Nephron progenitor cell (in vitro differentiated cells): Measurements from ENCODE around the gene FASN.
A peak's percentile ranks its signal among the peaks of the same experiment; 100 is the strongest.

Experiments
- DNase-seq: peaks from one replicate; pipeline ENCODE4 v3.0.0; 2021
- H3K27ac Mint-ChIP-seq: 2 replicates; pipeline ENCODE4 v1.8.0; 2021; ENCODE audit warnings: mild to moderate bottlenecking, moderate library complexity, mixed read lengths
- H3K27me3 Mint-ChIP-seq: 2 replicates; pipeline ENCODE4 v1.8.0; 2021; ENCODE audit warnings: mild to moderate bottlenecking, low read depth, mixed read lengths; ENCODE audit not compliant: poor library complexity
- H3K36me3 Mint-ChIP-seq: 2 replicates; pipeline ENCODE4 v1.8.0; 2021; ENCODE audit warnings: low read depth, mixed read lengths
- H3K4me1 Mint-ChIP-seq: 2 replicates; pipeline ENCODE4 v1.8.0; 2021; ENCODE audit warnings: mixed read lengths
- H3K4me3 Mint-ChIP-seq: 2 replicates; pipeline ENCODE4 v1.8.0; 2021; ENCODE audit warnings: mild to moderate bottlenecking, moderate library complexity, mixed read lengths
- H3K9me3 Mint-ChIP-seq: 2 replicates; pipeline ENCODE4 v1.8.0; 2021; ENCODE audit warnings: mild to moderate bottlenecking, moderate library complexity, mixed read lengths
- TF ChIP-seq, protein P1 (sequence below): fragments of 200-600 bp; sonication (generic); IDR thresholded peaks from 2 replicates; pipeline ENCODE4 v1.5.0; 2021; ENCODE audit warnings: antibody characterized with exemption

FASN gene

DNA sequence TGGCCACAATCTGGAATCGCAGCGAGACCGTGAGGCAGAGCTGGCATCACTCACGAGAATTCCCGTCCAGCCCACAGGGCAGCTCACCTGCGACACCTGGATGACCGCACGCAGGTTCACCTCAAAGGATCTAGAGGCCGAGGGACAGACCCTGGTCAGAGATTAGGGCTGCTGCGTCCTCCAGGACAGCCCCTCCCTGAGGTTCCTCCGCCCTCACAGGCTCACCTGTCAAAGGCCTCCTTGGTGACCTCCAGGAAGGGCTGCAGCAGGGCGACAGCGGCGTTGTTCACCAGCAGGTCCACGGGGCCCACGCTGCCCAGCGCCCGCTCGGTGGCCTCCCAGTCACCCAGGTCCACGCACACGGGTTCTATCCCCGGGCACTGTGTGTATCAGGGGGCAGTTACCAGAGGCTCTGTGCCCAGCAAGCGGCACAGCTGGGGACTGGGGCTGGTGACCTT is 61.4 kb downstream of the FASN start:
- TF ChIP-seq, protein P1, sequence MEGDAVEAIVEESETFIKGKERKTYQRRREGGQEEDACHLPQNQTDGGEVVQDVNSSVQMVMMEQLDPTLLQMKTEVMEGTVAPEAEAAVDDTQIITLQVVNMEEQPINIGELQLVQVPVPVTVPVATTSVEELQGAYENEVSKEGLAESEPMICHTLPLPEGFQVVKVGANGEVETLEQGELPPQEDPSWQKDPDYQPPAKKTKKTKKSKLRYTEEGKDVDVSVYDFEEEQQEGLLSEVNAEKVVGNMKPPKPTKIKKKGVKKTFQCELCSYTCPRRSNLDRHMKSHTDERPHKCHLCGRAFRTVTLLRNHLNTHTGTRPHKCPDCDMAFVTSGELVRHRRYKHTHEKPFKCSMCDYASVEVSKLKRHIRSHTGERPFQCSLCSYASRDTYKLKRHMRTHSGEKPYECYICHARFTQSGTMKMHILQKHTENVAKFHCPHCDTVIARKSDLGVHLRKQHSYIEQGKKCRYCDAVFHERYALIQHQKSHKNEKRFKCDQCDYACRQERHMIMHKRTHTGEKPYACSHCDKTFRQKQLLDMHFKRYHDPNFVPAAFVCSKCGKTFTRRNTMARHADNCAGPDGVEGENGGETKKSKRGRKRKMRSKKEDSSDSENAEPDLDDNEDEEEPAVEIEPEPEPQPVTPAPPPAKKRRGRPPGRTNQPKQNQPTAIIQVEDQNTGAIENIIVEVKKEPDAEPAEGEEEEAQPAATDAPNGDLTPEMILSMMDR: no peak
- Mint-ChIP-seq H3K9me3 (peaks cover 8% of the 10 kb centered on the region), H3K36me3 (no peaks in the 10 kb centered on the region), H3K27me3 (peaks cover 11% of the 10 kb centered on the region), H3K4me1 (peaks cover 44% of the 10 kb centered on the region), H3K27ac (no peak overlapping the region), H3K4me3 (peak overlapping the region; percentile 79)
- DNase-seq: no peak

DNA sequence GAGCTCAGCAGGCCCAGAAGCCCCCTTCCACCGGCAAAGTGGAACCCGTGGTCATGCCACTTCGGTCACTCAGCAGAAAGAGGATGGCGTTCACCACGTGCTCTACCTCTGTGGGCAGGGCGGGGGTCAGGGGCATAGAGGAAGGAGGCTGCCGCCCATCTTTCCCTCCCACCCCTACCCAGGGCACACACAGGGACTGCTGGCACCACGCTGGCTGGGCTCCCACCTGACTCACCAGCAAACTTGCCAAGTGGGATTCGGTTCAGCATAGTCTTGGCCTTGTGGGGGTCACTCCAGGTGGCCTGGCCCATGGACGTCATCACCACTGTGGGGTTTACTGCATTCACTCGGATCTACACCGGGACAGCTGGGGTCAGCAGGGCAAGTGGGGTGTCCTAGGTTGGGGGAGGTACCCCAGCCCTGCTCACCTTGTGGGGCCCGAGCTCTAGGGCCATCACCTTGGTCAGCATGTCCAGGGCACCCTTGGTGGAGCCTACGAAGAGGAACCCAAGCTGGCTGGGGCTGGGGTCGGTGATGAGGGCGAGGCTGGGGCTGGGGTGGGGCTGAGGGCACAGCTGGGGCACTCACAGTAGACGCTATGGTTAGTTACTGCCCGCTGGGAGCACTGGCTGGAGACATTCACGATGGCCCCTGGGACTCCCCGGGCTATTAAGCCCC is 61.9 kb downstream of the FASN start:
- H3K36me3 Mint-ChIP-seq: no peaks in the 10 kb centered on the region
- DNase-seq: no peak
- H3K9me3 Mint-ChIP-seq: peaks cover 8% of the 10 kb centered on the region
- H3K4me1 Mint-ChIP-seq: peaks cover 39% of the 10 kb centered on the region
- peaks cover 11% of the 10 kb centered on the region for H3K27me3 Mint-ChIP-seq
- TF ChIP-seq, protein P1: no peak
- no peak overlapping the region for H3K27ac Mint-ChIP-seq
- H3K4me3 Mint-ChIP-seq: peak overlapping the region; percentile 79

DNA sequence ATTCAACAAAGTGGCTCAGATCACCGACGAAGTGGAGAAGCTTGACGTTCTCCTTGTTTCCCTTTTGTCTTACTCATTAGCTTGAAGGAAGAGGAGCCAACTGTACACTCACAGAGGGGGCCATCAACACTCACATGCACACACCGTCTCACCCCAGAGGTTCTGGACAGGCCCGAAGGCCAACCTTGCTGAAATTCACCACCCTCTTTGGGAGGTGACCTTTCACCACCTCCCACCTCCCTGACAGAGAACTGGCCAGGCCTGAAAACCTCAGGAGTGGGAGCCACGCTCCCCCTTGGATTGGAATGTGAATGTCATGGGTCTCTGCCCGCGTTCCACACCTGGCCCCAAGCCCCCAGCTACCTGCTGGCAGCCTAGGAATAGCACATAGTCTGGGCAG is 62.5 kb downstream of the FASN start:
- peaks cover 11% of the 10 kb centered on the region for H3K27me3 Mint-ChIP-seq
- peaks cover 39% of the 10 kb centered on the region for H3K4me1 Mint-ChIP-seq
- TF ChIP-seq, protein P1: no peak
- peaks cover 8% of the 10 kb centered on the region for H3K9me3 Mint-ChIP-seq
- DNase-seq: no peak
- peak overlapping the region; percentile 79 for H3K4me3 Mint-ChIP-seq
- H3K27ac Mint-ChIP-seq: no peak overlapping the region
- no peaks in the 10 kb centered on the region for H3K36me3 Mint-ChIP-seq

DNA sequence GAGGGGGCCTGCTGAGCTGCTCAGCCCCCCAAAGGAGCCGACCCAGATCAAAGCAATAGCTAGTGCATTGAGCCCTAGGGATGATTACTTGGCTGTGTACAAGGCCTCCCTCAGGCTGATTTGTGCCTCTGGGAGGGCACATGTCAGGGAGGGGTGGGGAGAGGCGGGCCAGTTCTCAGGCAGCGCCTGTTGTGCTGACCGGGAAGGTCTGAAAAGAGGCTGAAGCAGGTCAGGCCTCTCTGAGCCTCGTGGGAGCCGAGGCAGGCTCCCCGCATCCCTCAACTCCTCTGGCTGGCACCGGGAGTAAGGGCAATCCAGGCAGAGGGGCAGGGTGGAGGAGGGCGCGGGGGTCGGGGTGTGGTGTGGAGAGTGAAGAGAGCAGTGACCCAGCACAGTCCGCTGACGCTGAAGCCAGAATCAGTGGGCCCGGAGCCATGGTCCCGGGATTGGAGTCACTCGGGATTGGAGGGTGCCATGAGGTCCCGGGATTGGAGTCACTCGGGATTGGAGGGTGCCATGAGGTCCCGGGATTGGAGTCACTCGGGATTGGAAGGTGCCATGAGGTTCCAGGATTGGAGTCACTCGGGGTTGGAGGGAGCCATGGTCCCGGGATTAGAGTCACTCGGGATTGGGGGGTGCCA is 63.5 kb downstream of the FASN start:
- TF ChIP-seq, protein P1: no peak
- peaks cover 42% of the 10 kb centered on the region for H3K4me1 Mint-ChIP-seq
- H3K36me3 Mint-ChIP-seq: no peaks in the 10 kb centered on the region
- H3K27me3 Mint-ChIP-seq: peaks cover 9% of the 10 kb centered on the region
- no peak overlapping the region for H3K27ac Mint-ChIP-seq
- DNase-seq: no peak
- no peak overlapping the region for H3K4me3 Mint-ChIP-seq
- peaks cover 5% of the 10 kb centered on the region for H3K9me3 Mint-ChIP-seq

DNA sequence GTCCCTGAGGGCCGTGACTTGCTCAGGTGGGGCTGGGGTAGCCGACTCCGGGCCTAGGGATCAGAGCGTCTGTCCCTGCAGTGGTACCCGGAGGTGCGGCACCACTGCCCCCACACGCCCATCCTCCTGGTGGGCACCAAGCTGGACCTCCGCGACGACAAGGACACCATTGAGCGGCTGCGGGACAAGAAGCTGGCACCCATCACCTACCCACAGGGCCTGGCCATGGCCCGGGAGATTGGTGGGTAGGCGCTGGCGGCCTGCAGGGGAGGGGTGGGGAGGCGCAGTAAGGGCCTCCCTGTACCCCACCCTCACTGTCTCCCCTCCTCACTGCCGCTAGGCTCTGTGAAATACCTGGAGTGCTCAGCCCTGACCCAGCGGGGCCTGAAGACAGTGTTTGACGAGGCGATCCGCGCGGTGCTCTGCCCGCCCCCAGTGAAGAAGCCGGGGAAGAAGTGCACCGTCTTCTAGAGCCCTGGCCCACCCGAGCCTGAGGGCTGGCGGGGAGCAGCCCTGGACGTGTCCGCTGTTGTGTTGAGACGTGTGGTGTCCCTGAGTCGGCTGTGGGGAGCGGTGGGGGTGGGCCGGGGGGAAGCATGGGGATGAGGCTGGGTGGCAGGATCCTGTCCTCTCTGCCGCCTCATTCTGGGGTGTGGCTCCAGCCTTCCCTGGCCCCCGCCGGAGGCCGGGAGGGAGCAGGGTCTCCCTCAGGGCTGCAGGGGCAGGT is 64.5 kb downstream of the FASN start:
- TF ChIP-seq, protein P1: no peak
- Mint-ChIP-seq H3K9me3 (peaks cover 5% of the 10 kb centered on the region), H3K4me3 (peak overlapping the region; percentile 71), H3K27me3 (peaks cover 10% of the 10 kb centered on the region), H3K4me1 (peaks cover 35% of the 10 kb centered on the region), H3K36me3 (no peaks in the 10 kb centered on the region), H3K27ac (no peak overlapping the region)
- DNase-seq: no peak
